GM18517 (cell line): Measurements from ENCODE around the gene IMPA2.
"Not testable (repeated sequence)": the region's sequence is repeated elsewhere in the genome, so short reads cannot be mapped to it uniquely, and the experiment has no call there.

Experiments
- ATAC-seq: cut with Tn5 transposase; IDR thresholded peaks from one replicate; pipeline ENCODE4 v1.9.1; 2021; ENCODE audit warnings: mild to moderate bottlenecking, moderate library complexity; ENCODE audit not compliant: unreplicated experiment

The IMPA2 gene

DNA sequence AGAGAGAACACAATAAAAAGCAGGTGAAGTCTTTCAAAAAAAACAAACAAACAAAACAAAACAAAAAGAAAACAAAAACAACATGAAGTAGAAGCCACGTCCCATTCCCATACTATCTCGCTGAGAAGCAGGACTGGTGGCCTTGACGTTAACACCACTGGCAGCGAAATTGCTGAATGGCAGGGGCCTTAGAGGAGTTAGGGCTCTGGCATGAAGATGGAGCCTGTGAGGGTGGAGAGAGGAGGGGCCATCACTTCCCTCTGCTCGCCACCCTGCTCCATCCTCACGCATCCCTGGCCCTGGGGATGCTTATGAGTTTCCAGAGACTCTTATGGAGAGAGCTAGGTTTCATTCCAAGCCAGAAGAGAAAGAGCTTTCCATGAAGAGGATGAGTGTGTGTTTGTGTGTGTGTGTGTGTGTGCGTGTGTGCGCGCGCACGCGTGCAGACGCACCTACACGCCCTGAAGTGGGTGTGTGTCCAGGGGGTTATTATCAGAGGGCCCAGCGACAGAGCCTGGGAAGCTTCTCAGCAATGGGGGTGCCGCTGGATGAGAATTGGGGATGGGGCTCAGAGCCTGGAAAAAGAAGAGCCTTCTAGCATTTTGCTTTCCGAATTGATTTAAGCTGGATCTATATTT, 20.4 kb upstream of the IMPA2 start:
- ATAC-seq = no peak

DNA sequence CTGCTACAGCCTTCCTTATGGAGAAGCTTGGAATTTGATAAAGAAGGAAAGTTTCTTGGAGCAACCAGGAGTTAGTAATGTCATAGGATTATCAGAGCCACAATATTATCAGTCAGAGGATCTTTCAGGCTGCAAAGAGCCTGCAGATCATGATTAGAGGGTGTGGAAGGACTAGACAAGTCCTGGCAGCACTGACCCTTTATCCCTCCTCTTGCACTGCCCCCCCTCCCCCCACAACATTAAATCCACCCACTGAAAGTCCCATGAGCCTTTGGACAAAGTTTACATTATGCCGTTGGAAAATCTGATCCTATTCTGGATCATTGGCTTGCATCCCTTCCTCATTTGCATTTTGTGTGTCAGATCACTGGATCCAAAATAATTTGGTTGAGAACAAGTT, 18.7 kb upstream of the IMPA2 start:
- no peak for ATAC-seq

DNA sequence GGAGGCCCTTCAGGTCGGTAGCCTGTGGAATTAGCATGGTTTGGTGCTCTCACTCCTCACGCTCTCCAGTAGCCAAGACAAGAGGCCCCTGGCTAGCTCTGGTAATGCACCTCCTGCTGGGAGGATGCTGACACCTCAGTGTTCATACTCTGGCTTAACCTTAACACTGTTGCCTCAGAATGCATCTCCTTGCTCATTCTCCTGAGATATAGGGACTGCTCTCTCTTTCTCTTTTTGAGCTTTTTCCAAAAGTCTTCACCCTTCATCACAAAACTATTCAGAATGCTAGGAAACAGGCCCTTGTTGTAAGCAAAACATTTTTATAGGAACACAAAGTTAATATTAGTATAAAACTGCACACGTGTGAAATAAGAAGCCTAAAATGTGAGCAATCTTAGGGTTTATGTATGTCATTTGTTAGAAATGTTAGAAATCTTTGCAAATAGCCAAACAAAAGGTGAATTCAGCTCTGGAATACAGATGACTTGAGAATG, 17.3 kb upstream of the IMPA2 start:
- no peak for ATAC-seq

DNA sequence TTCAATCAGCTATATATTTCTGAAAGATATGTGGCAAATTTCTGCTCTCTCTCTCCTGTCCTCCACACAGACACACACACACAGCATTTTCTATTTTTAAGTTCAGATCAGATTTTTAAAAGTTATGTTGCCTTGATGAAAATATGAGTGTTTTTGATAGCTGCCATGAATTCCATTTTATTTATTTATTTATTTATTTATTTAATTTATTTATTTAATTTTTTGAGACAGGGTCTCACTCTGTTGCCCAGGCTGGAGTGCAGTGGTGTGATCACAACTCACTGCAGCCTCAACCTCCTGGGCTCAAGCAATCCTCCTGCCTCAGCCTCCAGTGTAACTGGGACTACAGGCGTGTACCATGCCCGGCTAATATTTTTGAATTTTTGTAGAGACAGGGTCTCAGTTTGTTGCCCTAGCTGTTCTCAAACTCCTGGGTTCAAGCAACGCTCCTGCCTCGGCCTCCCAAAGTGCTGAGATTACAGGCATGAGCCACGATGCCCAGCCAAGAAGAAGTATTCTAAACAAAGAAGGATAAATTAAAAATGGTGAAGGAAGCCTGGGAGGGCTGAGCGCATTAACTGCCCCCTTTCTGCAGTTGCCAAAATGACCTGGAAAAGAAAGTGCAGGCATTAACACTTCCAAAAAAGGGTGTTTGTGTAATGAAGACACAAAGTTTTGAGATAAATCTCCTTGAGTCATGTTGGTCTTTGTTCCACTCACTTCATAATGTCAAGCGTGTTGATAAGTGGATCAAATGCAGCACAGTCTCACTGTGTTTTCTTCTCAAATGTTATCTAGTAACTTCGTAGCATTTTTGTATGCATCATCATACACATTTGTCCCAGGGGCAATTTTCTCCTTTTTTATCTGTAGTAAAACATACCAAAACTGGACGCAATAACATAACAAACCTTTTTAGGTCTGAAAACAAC, 11.1 kb upstream of the IMPA2 start:
- no peak for ATAC-seq

DNA sequence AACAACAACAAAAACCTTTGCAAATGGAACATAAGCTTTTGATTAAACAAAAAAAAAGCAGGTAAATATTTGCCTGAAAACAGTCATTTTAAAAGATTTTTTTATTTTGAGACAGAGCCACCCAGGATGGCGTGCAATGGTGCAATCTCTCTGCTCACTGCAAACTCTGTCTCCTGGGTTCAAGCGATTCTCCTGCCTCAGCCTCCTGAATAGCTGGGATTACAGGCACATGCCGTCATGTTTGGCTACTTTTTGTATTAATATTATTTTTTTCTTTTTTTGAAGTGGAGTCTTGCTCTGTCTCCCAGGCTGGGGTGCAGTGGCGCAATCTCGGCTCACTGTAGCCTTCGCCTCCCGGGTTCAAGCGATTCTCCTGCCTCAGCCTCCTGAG, 10.5 kb upstream of the IMPA2 start:
- not testable (repeated sequence) for ATAC-seq

DNA sequence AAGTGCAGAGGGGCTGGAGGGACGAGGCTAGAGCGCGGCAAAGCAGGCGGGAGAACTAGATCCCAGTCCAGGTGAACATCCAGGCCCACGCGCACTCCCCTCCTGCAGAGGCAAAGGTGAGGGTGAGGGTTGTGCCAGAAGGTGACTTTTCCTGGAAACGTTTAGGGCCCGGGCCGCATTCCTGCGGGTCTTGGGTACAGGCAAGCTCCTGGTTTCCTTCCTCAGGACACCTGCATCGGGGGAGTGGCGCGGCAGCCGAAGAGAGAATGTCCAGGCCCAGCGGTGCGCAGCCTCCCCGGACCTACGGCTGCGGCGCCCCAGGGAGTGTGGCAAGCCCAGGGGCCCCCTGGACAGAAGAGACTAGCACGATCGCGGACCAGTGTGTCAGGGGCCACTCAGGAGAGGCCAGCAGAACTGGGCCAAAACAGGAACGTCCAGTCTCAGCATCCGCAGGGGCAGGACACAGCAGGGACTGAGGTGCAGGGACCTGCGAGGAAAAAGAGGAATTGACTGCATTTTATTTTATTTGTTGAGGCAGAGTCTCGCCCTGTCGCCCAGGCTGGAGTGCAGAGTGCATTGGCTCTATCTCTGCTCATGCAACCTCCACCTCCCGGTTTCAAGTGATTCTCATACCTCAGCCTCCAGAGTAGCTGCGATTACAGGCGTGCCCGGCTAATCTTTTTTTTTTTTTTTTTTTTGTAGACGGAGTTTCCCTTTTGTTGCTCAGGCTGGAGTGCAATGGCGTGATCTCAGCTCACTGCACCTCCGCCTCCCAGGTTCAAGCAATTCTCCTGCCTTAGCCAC, 8.7 kb upstream of the IMPA2 start:
- no peak for ATAC-seq

DNA sequence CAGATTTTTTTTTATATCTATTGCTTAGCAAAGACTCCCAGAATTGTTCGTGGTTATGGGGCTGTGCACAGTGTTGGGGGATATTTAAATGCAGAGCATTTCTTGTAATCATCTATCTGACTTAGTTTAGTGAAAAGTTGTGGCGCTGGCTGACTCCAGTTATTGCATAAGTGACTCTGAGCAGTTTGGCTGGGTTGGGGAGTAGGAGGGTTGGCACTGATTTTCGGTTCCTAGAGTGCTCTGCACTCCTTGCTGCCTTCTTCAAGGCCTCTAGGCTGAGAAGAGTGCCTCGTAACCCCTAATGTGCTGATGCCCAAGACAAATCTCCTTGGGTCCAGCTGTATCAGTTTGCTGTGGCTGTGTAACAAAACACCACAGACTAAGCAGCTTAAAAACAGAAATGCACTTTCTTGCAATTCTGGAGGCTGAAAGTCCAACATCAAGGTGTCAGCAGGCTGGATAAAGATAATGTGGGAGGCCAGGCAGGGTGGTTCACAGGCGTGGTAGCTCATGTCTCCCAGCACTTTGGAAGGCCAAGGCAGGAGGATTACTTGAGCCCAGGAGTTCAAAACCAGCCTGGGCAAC, 6.5 kb upstream of the IMPA2 start:
- ATAC-seq = no peak

DNA sequence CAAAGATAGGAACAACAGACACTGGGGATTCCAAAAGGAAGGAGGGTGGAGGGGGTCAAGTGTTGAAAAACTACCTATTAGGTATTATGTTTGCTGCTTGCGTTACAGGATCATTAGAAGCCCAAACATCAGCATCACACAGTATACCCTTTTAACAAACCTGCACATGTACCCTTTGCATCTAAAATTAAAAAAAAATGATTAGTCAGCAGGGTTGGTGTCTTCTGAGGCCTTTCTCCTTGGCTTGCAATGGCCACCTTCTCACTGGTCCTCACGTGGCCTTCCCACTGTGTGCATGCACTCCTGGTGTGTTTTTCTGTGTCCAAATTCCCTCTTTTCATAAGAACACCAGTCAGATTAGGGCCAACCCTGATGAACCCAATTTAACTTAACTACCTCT, 5.6 kb upstream of the IMPA2 start:
- no peak for ATAC-seq

DNA sequence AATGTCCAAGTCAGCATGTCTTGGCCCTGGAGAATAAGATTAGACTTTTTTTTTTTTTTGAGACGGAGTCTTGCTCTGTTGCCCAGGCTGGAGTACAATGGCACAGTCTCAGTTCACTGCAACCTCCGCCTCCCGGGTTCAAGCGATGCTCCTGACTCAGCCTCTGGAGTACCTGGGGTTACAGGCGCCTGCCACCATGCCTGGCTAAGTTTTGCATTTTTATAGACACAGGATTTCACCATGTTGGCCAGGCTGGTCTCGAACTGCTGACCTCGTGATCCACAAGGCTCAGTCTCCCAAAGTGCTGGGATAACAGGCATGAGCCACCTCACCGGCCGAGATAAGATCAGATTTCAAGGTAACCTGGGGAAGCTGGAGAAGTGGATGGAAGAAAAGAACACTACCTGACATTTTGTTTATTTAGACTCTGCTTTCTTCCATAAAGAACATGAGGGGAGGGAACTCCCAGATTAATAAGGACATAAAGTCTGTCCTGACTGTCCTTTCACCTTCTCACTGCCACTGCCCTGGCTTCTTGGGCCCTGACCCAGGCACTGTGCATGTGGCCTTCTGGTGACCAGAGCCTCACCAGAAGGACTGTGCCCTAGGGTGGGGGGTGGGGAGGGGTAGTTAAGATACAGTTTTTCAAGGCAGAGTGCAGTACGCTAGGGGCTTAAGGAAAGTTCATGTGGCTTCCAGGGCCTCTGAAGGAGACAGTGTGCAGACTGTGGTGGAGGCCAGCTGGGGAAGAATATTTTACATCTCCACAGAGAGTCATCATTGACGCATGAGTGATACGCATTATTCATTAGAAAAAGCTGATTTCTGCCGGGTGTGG, 4.8 kb upstream of the IMPA2 start:
- no peak for ATAC-seq

DNA sequence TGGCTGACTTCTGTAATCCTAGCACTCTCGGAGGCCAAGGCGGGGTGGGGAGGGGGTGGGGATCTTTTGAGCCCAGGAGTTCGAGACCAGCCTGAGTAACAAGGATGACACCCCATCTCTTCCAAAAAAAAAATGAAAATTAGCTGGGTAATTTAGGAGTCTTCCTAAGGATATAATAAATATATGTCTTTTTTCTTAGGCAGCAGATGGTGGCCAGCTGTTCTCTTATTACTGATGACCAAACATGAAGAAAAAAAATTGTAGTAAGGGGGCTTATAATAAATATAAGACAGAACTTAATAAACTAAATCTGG, 4.2 kb upstream of the IMPA2 start:
- no peak for ATAC-seq

DNA sequence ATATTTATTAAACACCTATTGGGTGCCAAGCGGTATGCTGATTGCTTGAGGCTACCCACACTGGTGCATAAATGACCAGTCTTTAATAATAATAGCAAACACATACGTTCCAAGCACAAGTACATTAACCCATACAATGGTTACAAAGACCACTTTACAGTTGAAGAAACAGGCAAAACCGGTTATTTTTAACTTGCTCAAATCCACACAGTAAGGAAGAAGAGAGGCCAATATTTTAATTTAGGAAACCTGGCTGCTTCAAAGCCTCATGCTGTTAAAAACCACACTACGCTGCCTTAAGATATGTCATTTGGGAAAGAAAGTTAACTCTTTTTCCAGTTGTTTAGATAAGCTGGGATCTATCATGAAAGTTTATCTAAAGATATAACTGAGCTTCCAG, 2.4 kb upstream of the IMPA2 start:
- ATAC-seq = no peak

DNA sequence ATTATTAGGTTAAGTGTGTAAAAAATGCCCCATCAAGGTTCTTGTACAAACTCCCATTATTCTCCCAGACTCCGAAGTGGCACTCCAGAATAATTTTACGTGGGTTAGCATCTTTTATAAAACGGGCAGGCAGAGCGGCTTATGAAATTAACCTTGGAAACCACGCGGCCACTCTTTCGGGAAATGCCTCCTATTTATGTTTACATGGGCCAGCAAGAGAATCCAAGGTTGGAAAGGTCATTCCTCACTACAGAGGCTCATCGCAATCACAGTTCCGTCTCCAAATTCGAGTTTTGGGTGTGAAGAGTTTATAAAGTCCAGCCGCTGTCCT, 1.2 kb upstream of the IMPA2 start:
- ATAC-seq = no peak

DNA sequence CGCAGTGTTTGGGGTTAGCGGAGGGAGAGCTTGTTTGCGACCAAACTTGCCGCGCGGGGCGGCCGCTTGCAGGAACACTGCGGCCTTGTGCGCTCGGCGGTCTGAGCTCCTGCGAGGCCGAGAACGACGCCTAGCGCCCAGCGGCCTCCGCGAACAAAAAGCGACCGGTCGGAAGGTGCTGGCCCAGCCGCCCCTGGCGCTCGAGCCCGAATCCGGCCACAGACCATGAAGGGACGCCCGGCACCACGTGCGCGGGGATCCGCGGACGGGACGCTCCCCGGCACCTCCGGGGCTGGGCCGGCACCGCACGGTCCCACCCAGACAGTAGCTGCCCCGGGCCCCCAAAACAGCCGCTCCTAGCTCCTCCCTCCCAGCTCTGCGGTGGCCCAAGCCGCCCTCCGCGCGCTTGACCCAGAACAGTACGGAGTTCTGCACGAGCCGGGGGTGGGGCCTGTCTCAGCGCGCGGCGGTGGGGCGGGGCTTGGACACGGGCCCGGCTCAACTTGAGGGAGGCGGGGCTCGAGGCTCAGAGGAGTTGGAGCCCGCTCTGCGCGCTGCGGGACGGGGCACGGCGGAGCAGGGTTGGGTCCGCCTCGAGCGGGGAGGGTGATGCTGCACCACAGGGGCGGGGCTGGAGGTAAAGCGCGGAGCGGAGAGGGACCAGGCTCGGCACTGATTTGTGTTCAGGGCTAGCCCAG, 664 bp upstream of the IMPA2 start:
- peak; percentile 93 for ATAC-seq

DNA sequence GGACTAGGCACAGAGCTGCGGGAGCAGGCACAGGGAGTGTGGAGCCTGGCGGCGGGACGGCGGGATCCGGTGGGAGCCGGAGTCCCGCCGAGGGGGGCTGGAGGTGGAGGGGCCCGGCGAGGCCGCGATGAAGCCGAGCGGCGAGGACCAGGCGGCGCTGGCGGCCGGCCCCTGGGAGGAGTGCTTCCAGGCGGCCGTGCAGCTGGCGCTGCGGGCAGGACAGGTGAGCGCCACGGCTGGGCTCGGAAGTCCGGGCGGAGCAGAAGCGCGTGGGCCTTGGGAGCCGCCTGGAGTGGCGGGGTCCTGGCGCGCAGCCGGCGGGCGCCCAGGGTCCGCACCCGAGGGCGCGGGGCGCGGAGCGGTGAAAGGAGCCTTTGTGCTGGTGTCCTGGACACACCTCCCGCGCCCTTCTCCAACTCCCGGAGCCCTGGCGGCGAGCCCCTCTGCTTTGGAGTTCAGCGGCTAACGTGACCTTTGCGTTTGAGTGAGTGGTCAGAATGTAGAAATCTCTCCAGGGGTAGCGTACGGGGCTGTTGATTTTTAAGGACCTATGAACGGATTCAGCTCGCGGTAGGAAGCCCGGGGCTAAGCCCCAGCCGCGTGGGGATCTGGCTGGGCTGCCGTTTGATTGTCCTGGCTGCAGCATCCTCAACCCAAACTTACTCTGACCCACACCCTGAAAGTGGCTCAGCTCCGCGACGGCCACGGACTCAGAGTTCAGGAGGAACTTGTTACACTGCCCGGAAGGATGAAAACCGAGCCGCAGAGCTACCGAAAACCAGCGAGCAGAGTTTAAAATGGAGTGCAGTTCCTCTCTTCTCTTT, 448 bp downstream of the IMPA2 start:
- peak; percentile 17 for ATAC-seq

DNA sequence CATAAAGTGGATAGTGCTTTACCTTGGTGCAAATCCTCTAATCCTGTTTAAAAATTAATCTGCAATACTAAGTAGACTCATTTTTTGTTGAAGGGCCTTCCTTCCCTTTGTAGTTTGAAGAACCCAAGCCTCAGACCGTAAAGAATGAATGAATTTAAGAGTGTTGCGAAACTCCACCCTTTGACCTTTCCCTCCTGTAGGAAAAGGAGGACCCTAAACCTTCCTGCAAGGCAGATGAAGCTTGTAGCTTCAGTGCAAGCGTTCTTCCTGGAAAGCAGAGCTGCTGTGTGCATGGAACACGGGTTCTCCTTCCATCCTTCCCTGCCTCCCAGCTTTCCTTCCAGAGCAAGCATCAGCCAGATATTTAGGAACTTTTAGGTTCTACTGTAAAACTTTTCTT, 1.7 kb downstream of the IMPA2 start:
- ATAC-seq = no peak

DNA sequence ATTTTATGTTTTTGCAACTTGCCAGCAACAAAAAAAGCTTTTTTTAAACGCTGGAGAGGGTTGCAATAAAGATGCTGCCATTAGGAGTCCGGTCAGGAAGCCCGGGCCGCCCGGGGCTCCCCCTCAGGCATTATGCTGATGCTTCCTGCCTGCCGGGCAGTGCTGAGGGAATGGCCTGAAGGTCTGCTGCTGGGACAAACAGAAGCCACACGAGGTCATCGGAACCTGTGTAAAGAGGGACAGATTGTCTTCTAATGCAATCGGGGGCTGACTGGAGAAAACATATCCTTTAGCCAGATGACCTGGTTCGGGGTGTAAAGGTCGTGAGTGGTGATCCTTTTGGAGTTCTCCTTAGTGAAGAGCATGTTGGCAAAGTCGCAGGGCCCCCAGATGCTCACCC, 2.3 kb downstream of the IMPA2 start:
- no peak for ATAC-seq

DNA sequence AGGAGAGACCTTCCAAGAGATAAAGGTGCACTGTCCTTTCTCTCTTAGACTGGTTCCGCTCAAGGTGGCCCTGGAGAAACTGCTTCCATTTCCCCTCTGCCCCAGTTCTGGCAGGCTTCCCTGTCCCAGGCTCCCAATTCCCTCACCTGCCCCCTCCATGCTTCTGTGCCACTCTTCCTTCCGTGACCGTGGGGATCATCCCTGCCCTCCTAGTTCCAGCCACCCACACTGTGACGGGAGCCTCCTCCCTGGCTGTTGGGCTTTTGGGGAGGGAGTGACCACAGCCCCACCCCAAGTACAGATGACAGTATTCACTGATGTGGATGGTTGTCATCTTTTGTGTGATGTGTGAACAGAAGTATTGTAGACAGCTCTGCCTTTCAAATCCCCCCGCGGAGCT, 2.8 kb downstream of the IMPA2 start:
- ATAC-seq = no peak

DNA sequence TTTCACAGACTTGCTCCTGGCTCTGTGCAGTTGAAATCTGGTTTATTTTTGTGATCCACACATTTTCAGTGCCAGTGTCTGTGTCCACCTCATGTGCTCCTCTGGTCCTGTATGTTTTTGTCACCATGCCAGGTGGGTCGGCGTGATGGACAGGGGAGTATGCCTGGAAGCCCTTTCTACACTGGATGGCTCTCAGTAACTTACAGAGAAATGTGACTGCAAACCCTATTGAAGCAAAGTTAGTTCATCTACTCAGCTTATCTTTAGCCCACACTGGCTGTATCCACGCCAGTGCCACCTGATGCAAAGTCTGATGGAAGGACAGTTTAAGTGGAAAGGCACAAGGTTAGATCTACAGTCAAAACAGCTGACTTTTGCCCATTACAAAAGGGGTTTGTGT, 4.3 kb downstream of the IMPA2 start:
- ATAC-seq = no peak

DNA sequence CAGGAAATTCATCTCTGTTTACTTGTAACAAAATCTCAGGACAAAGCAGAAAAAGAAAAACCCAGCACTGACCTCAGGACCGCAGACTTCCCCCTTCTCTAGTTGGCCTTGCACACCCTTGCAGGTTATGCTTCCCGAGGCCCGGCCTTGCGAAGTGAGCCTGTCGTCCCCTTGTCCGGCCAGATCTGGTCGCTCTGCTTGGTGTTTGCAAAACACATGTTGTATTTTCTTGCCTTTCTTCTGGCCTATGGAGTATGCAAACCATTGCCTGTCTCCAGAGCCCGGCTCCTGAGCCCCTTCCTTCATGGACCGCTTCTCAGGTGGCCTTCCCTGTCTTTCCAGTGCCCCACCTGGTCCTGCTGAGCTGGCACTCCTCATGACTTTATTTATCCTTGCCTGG, 4.8 kb downstream of the IMPA2 start:
- ATAC-seq = no peak
